HL-60 (cell line): ENCODE data around the gene PTPRB.

Experiments used
- DNase-seq, 2 experiments: peaks; one replicate each; pipeline ENCODE4 v3.0.0-alpha.2; 2010 to 2020; ENCODE audit warnings: low read depth in 1 of 2, low spot score in 1 of 2
- H3K27ac ChIP-seq: fragments of 250-450 bp; sonication (Bioruptor Pico); replicated peaks from 2 replicates; pipeline ENCODE4 v1.5.1; 2020; ENCODE audit warnings: mild to moderate bottlenecking, moderate library complexity
- H3K27me3 ChIP-seq: fragments of 250-450 bp; sonication (Bioruptor Pico); 2 replicates; pipeline ENCODE4 v1.5.1; 2021; ENCODE audit warnings: mild to moderate bottlenecking, moderate library complexity; ENCODE audit not compliant: insufficient read depth, poor library complexity, severe bottlenecking
- H3K4me3 ChIP-seq: replicated peaks from 2 replicates; pipeline ENCODE4 v1.5.1; 2011; ENCODE audit warnings: mild to moderate bottlenecking, control low read depth, low read length; ENCODE audit not compliant: insufficient read depth
- GABPA ChIP-seq: IDR thresholded peaks from 2 replicates; pipeline ENCODE4 v1.6.1; 2012; ENCODE audit warnings: low read depth
- POLR2AphosphoS5 ChIP-seq: IDR thresholded peaks from 2 replicates; pipeline ENCODE4 v1.6.1; 2012; ENCODE audit warnings: low read depth
- SPI1 ChIP-seq: IDR thresholded peaks from 2 replicates; pipeline ENCODE4 v1.6.1; 2012; ENCODE audit warnings: low read depth, mild to moderate bottlenecking, borderline replicate concordance
- TF ChIP-seq, protein P1 (sequence below): IDR thresholded peaks from 2 replicates; pipeline ENCODE4 v1.6.1; 2012; ENCODE audit warnings: low read depth; ENCODE audit not compliant: insufficient replicate concordance
- TF ChIP-seq, protein P2 (sequence below): IDR thresholded peaks from one replicate; pipeline ENCODE4 v1.5.1; 2011; ENCODE audit warnings: low read length, control low read depth, inconsistent platforms; ENCODE audit not compliant: insufficient read depth

Gene PTPRB

DNA sequence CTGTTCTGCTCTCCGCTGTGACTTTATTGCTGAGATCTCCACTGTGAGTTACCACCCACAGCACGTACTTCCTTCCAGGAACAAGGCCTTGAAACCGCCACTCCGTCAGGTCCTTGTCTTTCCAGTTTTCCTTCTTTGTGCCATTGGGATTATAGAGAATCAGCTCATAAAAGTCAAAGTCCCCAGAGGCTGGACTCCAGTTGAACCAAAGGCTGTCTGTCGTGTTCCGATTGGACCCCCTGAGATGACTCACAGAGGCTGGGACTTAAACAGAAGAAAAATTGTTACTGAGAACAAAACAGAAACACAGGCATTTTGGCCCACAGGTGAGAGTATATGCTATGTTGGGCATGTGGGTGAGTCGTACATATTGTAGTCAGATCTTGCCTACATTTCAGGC lies 76.6 kb downstream of the PTPRB start:
- DNase-seq = no peak
- TF ChIP-seq, protein P1, sequence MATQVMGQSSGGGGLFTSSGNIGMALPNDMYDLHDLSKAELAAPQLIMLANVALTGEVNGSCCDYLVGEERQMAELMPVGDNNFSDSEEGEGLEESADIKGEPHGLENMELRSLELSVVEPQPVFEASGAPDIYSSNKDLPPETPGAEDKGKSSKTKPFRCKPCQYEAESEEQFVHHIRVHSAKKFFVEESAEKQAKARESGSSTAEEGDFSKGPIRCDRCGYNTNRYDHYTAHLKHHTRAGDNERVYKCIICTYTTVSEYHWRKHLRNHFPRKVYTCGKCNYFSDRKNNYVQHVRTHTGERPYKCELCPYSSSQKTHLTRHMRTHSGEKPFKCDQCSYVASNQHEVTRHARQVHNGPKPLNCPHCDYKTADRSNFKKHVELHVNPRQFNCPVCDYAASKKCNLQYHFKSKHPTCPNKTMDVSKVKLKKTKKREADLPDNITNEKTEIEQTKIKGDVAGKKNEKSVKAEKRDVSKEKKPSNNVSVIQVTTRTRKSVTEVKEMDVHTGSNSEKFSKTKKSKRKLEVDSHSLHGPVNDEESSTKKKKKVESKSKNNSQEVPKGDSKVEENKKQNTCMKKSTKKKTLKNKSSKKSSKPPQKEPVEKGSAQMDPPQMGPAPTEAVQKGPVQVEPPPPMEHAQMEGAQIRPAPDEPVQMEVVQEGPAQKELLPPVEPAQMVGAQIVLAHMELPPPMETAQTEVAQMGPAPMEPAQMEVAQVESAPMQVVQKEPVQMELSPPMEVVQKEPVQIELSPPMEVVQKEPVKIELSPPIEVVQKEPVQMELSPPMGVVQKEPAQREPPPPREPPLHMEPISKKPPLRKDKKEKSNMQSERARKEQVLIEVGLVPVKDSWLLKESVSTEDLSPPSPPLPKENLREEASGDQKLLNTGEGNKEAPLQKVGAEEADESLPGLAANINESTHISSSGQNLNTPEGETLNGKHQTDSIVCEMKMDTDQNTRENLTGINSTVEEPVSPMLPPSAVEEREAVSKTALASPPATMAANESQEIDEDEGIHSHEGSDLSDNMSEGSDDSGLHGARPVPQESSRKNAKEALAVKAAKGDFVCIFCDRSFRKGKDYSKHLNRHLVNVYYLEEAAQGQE = no peak
- no peak for TF ChIP-seq GABPA
- no peak for TF ChIP-seq SPI1
- TF ChIP-seq, protein P2, sequence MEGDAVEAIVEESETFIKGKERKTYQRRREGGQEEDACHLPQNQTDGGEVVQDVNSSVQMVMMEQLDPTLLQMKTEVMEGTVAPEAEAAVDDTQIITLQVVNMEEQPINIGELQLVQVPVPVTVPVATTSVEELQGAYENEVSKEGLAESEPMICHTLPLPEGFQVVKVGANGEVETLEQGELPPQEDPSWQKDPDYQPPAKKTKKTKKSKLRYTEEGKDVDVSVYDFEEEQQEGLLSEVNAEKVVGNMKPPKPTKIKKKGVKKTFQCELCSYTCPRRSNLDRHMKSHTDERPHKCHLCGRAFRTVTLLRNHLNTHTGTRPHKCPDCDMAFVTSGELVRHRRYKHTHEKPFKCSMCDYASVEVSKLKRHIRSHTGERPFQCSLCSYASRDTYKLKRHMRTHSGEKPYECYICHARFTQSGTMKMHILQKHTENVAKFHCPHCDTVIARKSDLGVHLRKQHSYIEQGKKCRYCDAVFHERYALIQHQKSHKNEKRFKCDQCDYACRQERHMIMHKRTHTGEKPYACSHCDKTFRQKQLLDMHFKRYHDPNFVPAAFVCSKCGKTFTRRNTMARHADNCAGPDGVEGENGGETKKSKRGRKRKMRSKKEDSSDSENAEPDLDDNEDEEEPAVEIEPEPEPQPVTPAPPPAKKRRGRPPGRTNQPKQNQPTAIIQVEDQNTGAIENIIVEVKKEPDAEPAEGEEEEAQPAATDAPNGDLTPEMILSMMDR = no peak
- TF ChIP-seq POLR2AphosphoS5 = no peak
- H3K27me3 ChIP-seq = no peaks in the 10 kb centered on the region
- no peak overlapping the region for H3K4me3 ChIP-seq
- no peak overlapping the region for H3K27ac ChIP-seq

DNA sequence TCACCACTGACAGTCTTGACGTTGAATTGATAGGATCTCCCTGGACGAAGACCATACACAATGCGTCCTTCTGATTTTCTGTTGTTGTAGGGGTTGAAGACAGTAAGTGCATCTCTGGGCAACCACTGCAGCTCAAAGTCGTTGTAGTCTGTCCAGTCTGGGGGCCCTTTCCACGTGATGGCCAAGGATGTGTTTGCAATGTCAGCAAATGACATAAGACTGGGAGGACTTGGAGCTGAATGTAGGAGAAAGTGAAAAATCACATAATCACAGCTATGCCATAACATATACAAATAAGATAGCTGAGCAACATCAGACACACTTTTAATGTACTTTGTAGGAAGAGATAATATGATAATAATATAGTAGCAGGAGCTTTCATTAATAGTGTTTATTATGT lies 77.8 kb downstream of the PTPRB start:
- TF ChIP-seq, protein P2 = no peak
- TF ChIP-seq GABPA (no peak), SPI1 (no peak), POLR2AphosphoS5 (no peak)
- TF ChIP-seq, protein P1 = no peak
- Histone ChIP-seq H3K4me3 (no peak overlapping the region), H3K27ac (no peak overlapping the region), H3K27me3 (no peaks in the 10 kb centered on the region)
- DNase-seq = no peak

DNA sequence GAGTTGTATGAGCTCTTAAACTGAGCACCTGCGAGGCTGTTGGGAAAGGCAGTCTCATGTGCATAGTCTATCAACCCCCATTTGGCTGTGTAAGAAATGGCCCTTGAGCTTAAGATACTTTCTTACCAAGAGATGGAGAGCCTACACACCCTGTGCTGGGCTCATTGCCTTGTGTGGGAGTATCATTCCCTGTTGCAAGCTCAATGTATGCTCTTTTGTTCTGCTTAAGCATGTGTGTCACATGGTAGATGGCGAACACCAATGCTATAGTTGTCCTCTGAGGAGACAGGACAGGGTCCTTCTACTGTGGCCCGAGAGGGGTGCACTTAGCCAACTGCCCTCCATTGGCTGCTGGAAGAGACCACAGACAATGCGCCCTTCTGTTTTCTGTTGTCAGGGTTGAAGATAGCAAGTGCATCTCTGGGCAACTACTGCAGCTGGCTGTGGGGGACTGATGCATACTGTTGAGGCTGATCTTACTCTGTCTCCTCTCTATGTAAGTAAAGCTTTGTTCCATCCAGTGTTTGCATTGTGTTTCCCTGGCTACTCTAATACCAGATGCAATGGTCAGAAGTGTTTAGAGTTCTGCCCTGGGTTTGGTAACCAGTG lies 79.5 kb downstream of the PTPRB start:
- no peak overlapping the region for H3K27ac ChIP-seq
- no peaks in the 10 kb centered on the region for H3K27me3 ChIP-seq
- no peak overlapping the region for H3K4me3 ChIP-seq
- TF ChIP-seq POLR2AphosphoS5 = no peak
- TF ChIP-seq, protein P1 = no peak
- no peak for TF ChIP-seq SPI1
- TF ChIP-seq GABPA = no peak
- TF ChIP-seq, protein P2 = no peak
- DNase-seq = no peak
